AG09309 (cell line): ENCODE results near the gene RTL10.

Experiments used
- DNase-seq: peaks from one replicate; pipeline ENCODE4 v3.0.0-alpha.2; 2010; ENCODE audit warnings: low read depth
- H3K4me3 ChIP-seq: 2 replicates; pipeline ENCODE4 v1.5.1; 2011; ENCODE audit warnings: mild to moderate bottlenecking, low read depth, low read length, moderate library complexity; ENCODE audit not compliant: control insufficient read depth
- TF ChIP-seq, protein P1 (sequence below): IDR thresholded peaks from 2 replicates; pipeline ENCODE4 v1.5.1; 2011; ENCODE audit warnings: mild to moderate bottlenecking, low read depth, low read length, inconsistent platforms; ENCODE audit not compliant: insufficient read depth, control insufficient read depth; ENCODE audit errors: missing control alignments

RTL10 gene

DNA sequence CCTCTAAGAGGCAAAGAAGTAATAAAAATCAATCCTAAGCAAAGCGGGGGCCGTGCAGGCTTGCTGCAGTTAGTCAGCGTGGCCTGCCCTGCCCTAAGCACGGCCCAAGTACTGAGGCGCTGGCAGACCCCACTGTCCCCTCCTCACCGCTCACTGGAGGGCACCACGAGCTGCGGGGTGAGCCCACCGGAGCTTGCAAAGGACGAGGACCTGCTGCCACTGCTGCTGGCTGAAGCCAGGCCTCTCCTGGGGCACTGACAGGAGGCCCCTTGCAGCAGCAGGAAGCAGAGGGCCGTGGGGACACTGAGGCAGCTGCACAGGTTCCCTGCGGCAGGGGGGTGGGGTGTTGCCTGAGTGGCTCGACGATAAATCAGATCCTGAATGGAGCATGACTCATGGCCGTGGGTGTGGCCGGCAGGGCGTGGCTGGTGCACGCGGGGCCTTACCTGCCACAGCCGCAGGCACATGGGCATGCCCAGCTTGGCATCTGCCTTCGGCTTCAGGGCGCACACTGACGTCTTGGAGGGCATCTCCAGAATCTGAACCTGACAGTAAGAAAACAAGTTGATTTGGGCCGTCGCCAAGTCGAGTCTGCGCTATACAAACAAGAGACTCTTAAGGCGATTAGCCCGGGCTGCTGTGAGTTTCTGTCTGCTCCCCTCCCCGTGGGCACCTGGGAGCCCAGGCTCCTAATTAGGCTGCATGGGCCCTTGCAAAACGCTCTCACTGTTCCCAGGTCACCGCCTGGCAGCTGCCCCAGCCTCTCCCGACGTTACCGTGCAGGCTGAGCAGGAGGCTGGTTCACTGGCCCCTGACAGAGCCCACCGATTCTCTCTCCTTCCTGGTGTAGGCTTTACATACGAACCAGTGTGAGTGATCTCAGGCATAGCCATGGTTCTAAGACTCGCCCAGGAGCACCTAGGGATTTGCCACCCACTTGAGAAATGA is 48.2 kb downstream of the RTL10 start:
- TF ChIP-seq, protein P1, sequence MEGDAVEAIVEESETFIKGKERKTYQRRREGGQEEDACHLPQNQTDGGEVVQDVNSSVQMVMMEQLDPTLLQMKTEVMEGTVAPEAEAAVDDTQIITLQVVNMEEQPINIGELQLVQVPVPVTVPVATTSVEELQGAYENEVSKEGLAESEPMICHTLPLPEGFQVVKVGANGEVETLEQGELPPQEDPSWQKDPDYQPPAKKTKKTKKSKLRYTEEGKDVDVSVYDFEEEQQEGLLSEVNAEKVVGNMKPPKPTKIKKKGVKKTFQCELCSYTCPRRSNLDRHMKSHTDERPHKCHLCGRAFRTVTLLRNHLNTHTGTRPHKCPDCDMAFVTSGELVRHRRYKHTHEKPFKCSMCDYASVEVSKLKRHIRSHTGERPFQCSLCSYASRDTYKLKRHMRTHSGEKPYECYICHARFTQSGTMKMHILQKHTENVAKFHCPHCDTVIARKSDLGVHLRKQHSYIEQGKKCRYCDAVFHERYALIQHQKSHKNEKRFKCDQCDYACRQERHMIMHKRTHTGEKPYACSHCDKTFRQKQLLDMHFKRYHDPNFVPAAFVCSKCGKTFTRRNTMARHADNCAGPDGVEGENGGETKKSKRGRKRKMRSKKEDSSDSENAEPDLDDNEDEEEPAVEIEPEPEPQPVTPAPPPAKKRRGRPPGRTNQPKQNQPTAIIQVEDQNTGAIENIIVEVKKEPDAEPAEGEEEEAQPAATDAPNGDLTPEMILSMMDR = no peak
- no peak overlapping the region for H3K4me3 ChIP-seq
- DNase-seq = no peak

DNA sequence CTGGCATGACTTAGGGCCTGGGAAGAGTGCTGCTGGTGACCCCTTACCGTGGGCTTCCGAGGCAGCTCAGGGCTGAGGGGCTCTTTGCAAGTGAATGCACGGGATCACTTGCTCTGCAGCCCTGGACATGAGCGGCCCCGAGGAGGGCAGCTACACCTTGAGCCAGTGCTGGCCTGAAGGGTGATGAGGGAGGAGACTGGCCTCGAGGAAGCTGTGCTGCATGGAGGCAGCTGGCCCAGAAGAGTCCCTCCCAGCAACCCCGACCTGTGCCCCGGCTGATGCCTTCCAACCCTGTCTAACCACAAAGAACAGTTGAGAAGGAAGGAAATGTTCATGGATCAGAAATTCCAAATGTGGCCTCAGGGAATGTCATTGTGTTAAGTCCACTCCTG is 48.9 kb downstream of the RTL10 start:
- TF ChIP-seq, protein P1 = no peak
- DNase-seq = no peak
- no peak overlapping the region for H3K4me3 ChIP-seq
